Peyer's patch (tissue), 4 donors: ENCODE results near the gene SLC25A38. TPM values are rescaled to one million over a fixed set of nuclear protein-coding genes. Genes with fewer than 3 reads are reported as not detected.

Experiments used
- DNase-seq, 3 donors: peaks; one replicate each; pipeline ENCODE4 v3.0.0-alpha.2; 2017 to 2019
- H3K27ac ChIP-seq, 4 donors: fragments of 200-600 bp; sonication (generic); one replicate each; pipeline ENCODE4 v1.5.1; 2016 to 2019
- H3K27me3 ChIP-seq, 2 donors: fragments of 200-600 bp; sonication (generic); one replicate each; pipeline ENCODE4 v1.5.1; 2019
- H3K36me3 ChIP-seq, 3 donors: fragments of 200-600 bp; sonication (generic); one replicate each; pipeline ENCODE4 v1.5.1; 2016 to 2019
- H3K4me1 ChIP-seq, 4 donors: fragments of 200-600 bp; sonication (generic); one replicate each; pipeline ENCODE4 v1.5.1; 2016 to 2019
- H3K4me3 ChIP-seq, 4 donors: fragments of 200-600 bp; sonication (generic); 1 replicate in 3 of 4; 2 replicates in 1 of 4; pipeline ENCODE4 v1.5.1; 2016 to 2019; ENCODE audit warnings: mild to moderate bottlenecking in 1 of 4
- H3K9me3 ChIP-seq, 4 donors: fragments of 200-600 bp; sonication (generic); one replicate each; pipeline ENCODE4 v1.5.1; 2016 to 2019; ENCODE audit warnings: mild to moderate bottlenecking in 1 of 4
- CTCF ChIP-seq, 6 experiments: fragments of 450-650 bp in 4 of 6; fragments of 200-600 bp in 2 of 6; sonication (generic) in 1 of 6; IDR thresholded peaks; one replicate each; pipeline ENCODE4 v1.5.1; 2017 to 2019; ENCODE audit warnings: antibody characterized with exemption in 6 of 6, mild to moderate bottlenecking in 3 of 6, moderate library complexity in 1 of 6
- POLR2A ChIP-seq, 2 donors: fragments of 450-650 bp; IDR thresholded peaks; one replicate each; pipeline ENCODE4 v1.5.1; 2017; ENCODE audit warnings: antibody characterized with exemption in 2 of 2, mild to moderate bottlenecking in 2 of 2, moderate library complexity in 2 of 2
- total RNA-seq, 4 donors: library from RNA; depleted of rRNA; stranded (reverse); fragments of >200 nt; gene quantifications; one replicate each; pipeline ENCODE4 v1.1.0, GENCODE V29; 2016

SLC25A38 gene
- total RNA-seq, 4 donors from 2014 or later: 15.8 to 35.5 (median 28.4) TPM

DNA sequence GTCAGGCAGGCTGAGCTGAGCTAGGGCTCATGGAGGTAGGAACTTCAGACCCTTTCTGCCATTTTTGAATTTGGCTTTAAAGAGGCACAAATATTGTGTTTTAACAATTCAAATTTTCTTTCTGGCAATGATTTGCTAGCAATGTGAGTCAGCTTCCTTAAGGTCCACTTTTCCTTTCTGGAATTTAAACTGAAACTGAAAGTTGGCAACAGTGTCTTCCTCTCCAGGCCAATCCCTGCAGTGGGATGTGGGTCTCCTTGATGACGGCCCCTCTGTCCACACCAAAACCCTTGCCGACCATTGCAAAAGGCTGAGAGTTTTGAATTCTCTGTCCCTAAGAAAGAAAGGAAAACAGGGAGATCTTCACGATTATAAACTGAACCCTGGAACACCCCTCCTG lies 50.5 kb downstream of the SLC25A38 start:
- H3K9me3 ChIP-seq: no peaks in the 10 kb centered on the region
- no peak overlapping the region for H3K27ac ChIP-seq
- no peaks in the 10 kb centered on the region for H3K27me3 ChIP-seq
- no peaks in the 10 kb centered on the region for H3K36me3 ChIP-seq
- no peaks in the 10 kb centered on the region for H3K4me1 ChIP-seq
- TF ChIP-seq POLR2A (IDR thresholded peaks at IDR 0.05) (no peak), CTCF (IDR thresholded peaks at IDR 0.05) (no peak)
- no peak overlapping the region for H3K4me3 ChIP-seq
- no peak for DNase-seq

GRCh38 chr3:39434574-39434973 lies 51.4 kb downstream of the SLC25A38 start:
- no peak overlapping the region for H3K27ac ChIP-seq
- DNase-seq: no peak

DNA sequence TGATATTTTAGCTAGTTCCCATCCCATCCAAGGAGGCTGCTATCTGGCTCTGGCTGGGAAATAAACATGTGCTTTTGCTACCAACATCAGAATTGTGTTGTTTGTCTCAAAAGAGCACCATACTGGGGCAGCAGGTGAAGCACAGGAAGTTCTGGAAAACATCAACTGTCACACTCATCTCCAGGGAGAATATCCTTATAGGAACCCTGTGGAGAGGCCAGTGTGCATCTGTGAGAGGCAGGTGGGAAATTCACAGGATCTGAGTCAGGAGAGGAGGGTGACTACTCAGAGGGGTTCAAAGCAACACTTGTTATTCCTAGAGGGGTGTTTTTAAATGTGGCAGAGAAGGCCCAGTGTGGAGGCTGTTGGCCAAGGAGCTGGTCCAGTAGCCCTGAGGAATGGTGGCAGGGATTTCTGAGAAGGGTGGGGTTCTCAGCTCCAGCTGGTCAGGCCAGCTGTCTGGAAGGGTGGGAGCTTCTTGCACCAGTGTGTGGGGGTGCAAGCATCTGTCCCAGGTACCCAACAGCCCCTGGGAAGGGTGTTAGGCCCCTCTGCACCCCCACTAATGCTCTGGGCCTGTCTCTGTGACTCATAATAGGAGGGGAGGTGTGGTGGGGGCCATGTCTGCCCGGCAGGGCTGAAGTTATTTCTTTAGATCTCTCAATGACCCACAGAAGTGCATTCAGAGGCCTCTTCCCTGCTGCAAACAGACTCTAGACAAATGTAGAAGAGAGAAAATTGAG lies 52.0 kb downstream of the SLC25A38 start:
- no peaks in the 10 kb centered on the region for H3K36me3 ChIP-seq
- no peak overlapping the region for H3K4me3 ChIP-seq
- TF ChIP-seq POLR2A (IDR thresholded peaks at IDR 0.05): no peak
- TF ChIP-seq CTCF (IDR thresholded peaks at IDR 0.05): no peak
- H3K9me3 ChIP-seq: no peaks in the 10 kb centered on the region
- H3K4me1 ChIP-seq: no peaks in the 10 kb centered on the region
- no peak overlapping the region for H3K27ac ChIP-seq
- H3K27me3 ChIP-seq: no peaks in the 10 kb centered on the region
- no peak for DNase-seq

More at GRCh38 chr3:39434574-39434973, 51.4 kb downstream of the SLC25A38 start:
- TF ChIP-seq CTCF (IDR thresholded peaks at IDR 0.05) (no peak), POLR2A (IDR thresholded peaks at IDR 0.05) (no peak)
- no peaks in the 10 kb centered on the region for H3K27me3 ChIP-seq
- H3K4me3 ChIP-seq: no peak overlapping the region
- no peaks in the 10 kb centered on the region for H3K9me3 ChIP-seq
- no peaks in the 10 kb centered on the region for H3K36me3 ChIP-seq
- H3K4me1 ChIP-seq: no peaks in the 10 kb centered on the region

DNA sequence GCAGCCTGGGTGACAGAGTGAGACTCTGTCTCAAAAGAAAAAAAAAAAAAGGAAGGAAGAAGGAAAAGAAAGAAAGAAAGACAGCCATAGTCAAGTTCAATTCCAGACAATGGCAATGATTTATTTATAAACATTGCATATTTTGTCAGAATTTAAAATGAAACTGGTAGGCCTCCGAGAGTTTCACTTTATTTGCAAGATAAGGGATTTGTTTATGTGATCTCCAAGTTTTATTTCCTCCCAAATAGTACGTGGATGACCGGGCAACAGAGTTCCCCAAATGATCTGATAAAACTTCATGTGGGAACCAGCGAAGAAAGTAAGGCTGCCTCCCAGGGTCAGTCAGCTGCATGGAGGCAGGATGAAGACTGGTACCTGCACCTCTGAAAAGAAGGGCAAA lies 55.7 kb downstream of the SLC25A38 start:
- Histone ChIP-seq H3K9me3 (no peaks in the 10 kb centered on the region), H3K27me3 (no peaks in the 10 kb centered on the region), H3K4me3 (no peak overlapping the region), H3K36me3 (no peaks in the 10 kb centered on the region), H3K27ac (no peak overlapping the region), H3K4me1 (no peaks in the 10 kb centered on the region)
- TF ChIP-seq POLR2A (IDR thresholded peaks at IDR 0.05) (no peak), CTCF (IDR thresholded peaks at IDR 0.05) (no peak)
- DNase-seq: no peak

DNA sequence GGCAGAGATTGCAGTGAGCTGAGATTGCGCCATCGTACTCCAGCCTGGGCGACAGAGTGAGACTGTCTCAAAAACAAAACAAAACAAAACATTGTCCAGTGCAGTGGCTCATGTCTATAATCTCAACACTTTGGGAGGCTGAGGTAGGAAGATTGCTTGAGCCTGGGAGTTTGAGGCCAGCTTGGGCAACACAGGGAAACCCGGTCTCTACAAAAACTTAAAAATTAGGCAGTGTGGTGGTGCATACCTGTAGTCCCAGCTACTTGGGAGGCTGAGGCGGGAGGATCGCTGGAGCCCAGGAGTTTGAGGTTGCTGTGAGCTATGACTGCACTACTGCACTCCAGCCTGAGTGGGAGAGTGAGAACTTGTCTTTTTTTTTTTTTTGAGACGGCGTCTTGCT lies 57.1 kb downstream of the SLC25A38 start:
- Histone ChIP-seq H3K4me3 (no peak overlapping the region), H3K27me3 (no peaks in the 10 kb centered on the region), H3K9me3 (no peaks in the 10 kb centered on the region), H3K4me1 (no peaks in the 10 kb centered on the region), H3K27ac (no peak overlapping the region), H3K36me3 (no peaks in the 10 kb centered on the region)
- no peak for DNase-seq
- TF ChIP-seq CTCF (IDR thresholded peaks at IDR 0.05) (no peak), POLR2A (IDR thresholded peaks at IDR 0.05) (no peak)
